NCI-H2171 (cell line): ENCODE measurements around the gene PCDHGA1.

Experiments used
- DNase-seq: peaks from one replicate; lab custom pipeline; 2025; lab: John Stamatoyannopoulos, UW

PCDHGA1 gene

GRCh38 chr5:141514330-141515133, 184.2 kb downstream of the PCDHGA1 start:
- peak; percentile 54 for DNase-seq

- no peak for DNase-seq
Measured at GRCh38 chr5:141515141-141515540, 184.8 kb downstream of the PCDHGA1 start.

- no peak for DNase-seq
Measured at GRCh38 chr5:141515946-141516671, 185.8 kb downstream of the PCDHGA1 start.

- no peak for DNase-seq
Measured at GRCh38 chr5:141516672-141517025, 186.3 kb downstream of the PCDHGA1 start.

- no peak for DNase-seq
Measured at GRCh38 chr5:141517312-141517711, 187.0 kb downstream of the PCDHGA1 start.

- DNase-seq: no peak
Measured at GRCh38 chr5:141517880-141518617, 187.7 kb downstream of the PCDHGA1 start.

GRCh38 chr5:141518618-141519015, 188.3 kb downstream of the PCDHGA1 start:
- no peak for DNase-seq

GRCh38 chr5:141519605-141520565, 189.6 kb downstream of the PCDHGA1 start:
- no peak for DNase-seq

GRCh38 chr5:141521244-141521781, 191.0 kb downstream of the PCDHGA1 start:
- no peak for DNase-seq

- DNase-seq: no peak
Measured at GRCh38 chr5:141522301-141522700, 192.0 kb downstream of the PCDHGA1 start.

GRCh38 chr5:141523991-141524390, 193.7 kb downstream of the PCDHGA1 start:
- no peak for DNase-seq

GRCh38 chr5:141524604-141525597, 194.6 kb downstream of the PCDHGA1 start:
- DNase-seq: peak; percentile 88

- DNase-seq: no peak
Measured at GRCh38 chr5:141525653-141526052, 195.3 kb downstream of the PCDHGA1 start.

- no peak for DNase-seq
Measured at GRCh38 chr5:141527426-141527825, 197.1 kb downstream of the PCDHGA1 start.

- no peak for DNase-seq
Measured at GRCh38 chr5:141528291-141528984, 198.1 kb downstream of the PCDHGA1 start.

- DNase-seq: no peak
Measured at GRCh38 chr5:141529002-141529401, 198.7 kb downstream of the PCDHGA1 start.

- no peak for DNase-seq
Measured at GRCh38 chr5:141529873-141530272, 199.6 kb downstream of the PCDHGA1 start.

- DNase-seq: no peak
Measured at GRCh38 chr5:141532726-141533125, 202.4 kb downstream of the PCDHGA1 start.

GRCh38 chr5:141533897-141534296, 203.6 kb downstream of the PCDHGA1 start:
- no peak for DNase-seq
